ENCODE data around the gene USP13.
"Not testable (repeated sequence)": the region's sequence is repeated elsewhere in the genome, so short reads cannot be mapped to it uniquely, and the experiment has no call there.

The USP13 gene

GRCh38 chr3:179734497-179735281 lies 81.8 kb downstream of the USP13 start:
- no peak for DNase-seq (ENCODE audit: low read depth)

GRCh38 chr3:179735321-179735720 lies 82.5 kb downstream of the USP13 start:
- no peak for DNase-seq (ENCODE audit: low read depth)

GRCh38 chr3:179738998-179739397 lies 86.2 kb downstream of the USP13 start:
- no peak for DNase-seq (ENCODE audit: low read depth)

- DNase-seq (ENCODE audit: low read depth) = no peak
These were observed 87.2 kb downstream of the USP13 start for GRCh38 chr3:179739816-179740594.

- DNase-seq (ENCODE audit: low read depth) = no peak
These were observed 91.1 kb downstream of the USP13 start for GRCh38 chr3:179743913-179744312.

GRCh38 chr3:179744667-179745066 lies 91.8 kb downstream of the USP13 start:
- no peak for DNase-seq (ENCODE audit: low read depth)

GRCh38 chr3:179745079-179745478 lies 92.2 kb downstream of the USP13 start:
- no peak for DNase-seq (ENCODE audit: low read depth)

- no peak for DNase-seq (ENCODE audit: low read depth)
These were observed 92.9 kb downstream of the USP13 start for GRCh38 chr3:179745716-179746115.

GRCh38 chr3:179750720-179751328 lies 98.0 kb downstream of the USP13 start:
- no peak for DNase-seq (ENCODE audit: low read depth)

GRCh38 chr3:179760944-179761343 lies 108.1 kb downstream of the USP13 start:
- no peak for DNase-seq (ENCODE audit: low read depth)

GRCh38 chr3:179765396-179765795 lies 112.6 kb downstream of the USP13 start:
- no peak for DNase-seq (ENCODE audit: low read depth)

GRCh38 chr3:179766416-179767133 lies 113.7 kb downstream of the USP13 start:
- DNase-seq (ENCODE audit: low read depth) = no peak

GRCh38 chr3:179768080-179768479 lies 115.2 kb downstream of the USP13 start:
- no peak for DNase-seq (ENCODE audit: low read depth)

GRCh38 chr3:179769411-179770247 lies 116.8 kb downstream of the USP13 start:
- DNase-seq (ENCODE audit: low read depth) = no peak

- no peak for DNase-seq (ENCODE audit: low read depth)
These were observed 119.0 kb downstream of the USP13 start for GRCh38 chr3:179771797-179772196.

GRCh38 chr3:179772297-179772696 lies 119.5 kb downstream of the USP13 start:
- DNase-seq (ENCODE audit: low read depth) = no peak

- no peak for DNase-seq (ENCODE audit: low read depth)
These were observed 122.7 kb downstream of the USP13 start for GRCh38 chr3:179775416-179776122.

- not testable (repeated sequence) for DNase-seq (ENCODE audit: low read depth)
These were observed 130.0 kb downstream of the USP13 start for GRCh38 chr3:179782841-179783240.

- DNase-seq (ENCODE audit: low read depth) = no peak
These were observed 136.2 kb downstream of the USP13 start for GRCh38 chr3:179788996-179789395.

- DNase-seq (ENCODE audit: low read depth) = no peak
These were observed 139.0 kb downstream of the USP13 start for GRCh38 chr3:179791793-179792192.

- DNase-seq (ENCODE audit: low read depth) = no peak
These were observed 141.5 kb downstream of the USP13 start for GRCh38 chr3:179794355-179794754.

All from stimulated activated CD8-positive, alpha-beta memory T cell treated with anti-CD3 and anti-CD28 coated beads, Interleukin-15, amount 100 ng/mL, for 1 hour (primary cell).